Muscle of leg (tissue), 16 donors: Measurements from ENCODE around the gene PMS1. TPM values are rescaled to one million over a fixed set of nuclear protein-coding genes. Genes with fewer than 3 reads are reported as not detected.
"Not testable (repeated sequence)": the region's sequence is repeated elsewhere in the genome, so short reads cannot be mapped to it uniquely, and the experiment has no call there.

Experiments used
- DNase-seq: peaks from one replicate; pipeline ENCODE4 v3.0.0; 2013
- H3K27ac ChIP-seq: one replicate; pipeline ENCODE4 v1.5.1; 2013; ENCODE audit warnings: mild to moderate bottlenecking, low read length, control low read depth
- H3K27me3 ChIP-seq: one replicate; pipeline ENCODE4 v1.6.1; 2013; ENCODE audit warnings: low read length; ENCODE audit not compliant: control insufficient read depth, insufficient read depth
- H3K36me3 ChIP-seq: one replicate; pipeline ENCODE4 v1.6.1; 2013; ENCODE audit warnings: low read length; ENCODE audit not compliant: control insufficient read depth, insufficient read depth
- H3K4me1 ChIP-seq: one replicate; pipeline ENCODE4 v1.6.1; 2013; ENCODE audit warnings: low read length; ENCODE audit not compliant: control insufficient read depth, insufficient read depth
- H3K4me3 ChIP-seq: one replicate; pipeline ENCODE4 v1.5.1; 2013; ENCODE audit warnings: low read length, control low read depth
- H3K9me3 ChIP-seq: replicated peaks from 2 replicates; pipeline ENCODE4 v1.6.1; 2013; ENCODE audit warnings: low read depth, low read length; ENCODE audit not compliant: control insufficient read depth
- WGBS: methylation state at CpG from one replicate; pipeline ENCODE4 v1.1.5; 2013; ENCODE audit warnings: missing lambda C conversion rate; ENCODE audit not compliant: insufficient coverage; 5-methylcytosine and 5-hydroxymethylcytosine counted together
- long read RNA-seq, 11 donors: transcript quantifications; one replicate each; lab custom pipeline, GENCODE V29; 2026
- polyA plus RNA-seq, 8 donors: library from polyadenylated mRNA; unstranded; fragments of 120-200 nt; gene quantifications; one replicate each; pipeline versions ENCODE4 v1.2.1 to v1.2.3, GENCODE V29; 2013; ENCODE audit warnings: inconsistent platforms in 1 of 8, low replicate concordance in 1 of 8; ENCODE audit not compliant: insufficient read length in 8 of 8, insufficient read depth in 1 of 8
- total RNA-seq: library from RNA; stranded (reverse); fragments of 120-200 nt; gene quantifications from one replicate; pipeline ENCODE4 v1.2.4, GENCODE V29; 2013

PMS1 gene
- 26.1 TPM for total RNA-seq
- polyA plus RNA-seq = 10 to 100 TPM; 21.6 to 33.3 (median 25.2) TPM
- long read RNA-seq, donor 1, partial matches to known transcripts = 0 of 2 reads
- long read RNA-seq, donor 1, other reads (novel, unspliced or antisense) = 0 of 2 reads
- long read RNA-seq, donor 2 = 0 reads
- long read RNA-seq, donor 3, partial matches to known transcripts = 0 of 5 reads
- long read RNA-seq, donor 3, other reads (novel, unspliced or antisense) = 0 of 5 reads
- long read RNA-seq, donor 4, partial matches to known transcripts = 0 of 2 reads
- long read RNA-seq, donor 4, other reads (novel, unspliced or antisense) = 0 of 2 reads
- long read RNA-seq, donor 5, transcript PMS1-213 (13 exons, 3,225 nt) = major isoform, 9 of 12 reads
- long read RNA-seq, donor 5, partial matches to known transcripts = 0 of 12 reads
- long read RNA-seq, donor 5, other reads (novel, unspliced or antisense) = 0 of 12 reads
- long read RNA-seq, donor 6, partial matches to known transcripts = 0 of 7 reads
- long read RNA-seq, donor 6, other reads (novel, unspliced or antisense) = 0 of 7 reads
- long read RNA-seq, donor 7, partial matches to known transcripts = 0 of 6 reads
- long read RNA-seq, donor 7, other reads (novel, unspliced or antisense) = 0 of 6 reads
- long read RNA-seq, donor 8, partial matches to known transcripts = 0 of 5 reads
- long read RNA-seq, donor 8, other reads (novel, unspliced or antisense) = 0 of 5 reads
- long read RNA-seq, donor 9 = 0 reads
- long read RNA-seq, donor 10, partial matches to known transcripts = 9 of 93 reads
- long read RNA-seq, donor 10, other reads (novel, unspliced or antisense) = 80 of 93 reads
- long read RNA-seq, donor 11, partial matches to known transcripts = 0 of 3 reads
- long read RNA-seq, donor 11, other reads (novel, unspliced or antisense) = 0 of 3 reads

DNA sequence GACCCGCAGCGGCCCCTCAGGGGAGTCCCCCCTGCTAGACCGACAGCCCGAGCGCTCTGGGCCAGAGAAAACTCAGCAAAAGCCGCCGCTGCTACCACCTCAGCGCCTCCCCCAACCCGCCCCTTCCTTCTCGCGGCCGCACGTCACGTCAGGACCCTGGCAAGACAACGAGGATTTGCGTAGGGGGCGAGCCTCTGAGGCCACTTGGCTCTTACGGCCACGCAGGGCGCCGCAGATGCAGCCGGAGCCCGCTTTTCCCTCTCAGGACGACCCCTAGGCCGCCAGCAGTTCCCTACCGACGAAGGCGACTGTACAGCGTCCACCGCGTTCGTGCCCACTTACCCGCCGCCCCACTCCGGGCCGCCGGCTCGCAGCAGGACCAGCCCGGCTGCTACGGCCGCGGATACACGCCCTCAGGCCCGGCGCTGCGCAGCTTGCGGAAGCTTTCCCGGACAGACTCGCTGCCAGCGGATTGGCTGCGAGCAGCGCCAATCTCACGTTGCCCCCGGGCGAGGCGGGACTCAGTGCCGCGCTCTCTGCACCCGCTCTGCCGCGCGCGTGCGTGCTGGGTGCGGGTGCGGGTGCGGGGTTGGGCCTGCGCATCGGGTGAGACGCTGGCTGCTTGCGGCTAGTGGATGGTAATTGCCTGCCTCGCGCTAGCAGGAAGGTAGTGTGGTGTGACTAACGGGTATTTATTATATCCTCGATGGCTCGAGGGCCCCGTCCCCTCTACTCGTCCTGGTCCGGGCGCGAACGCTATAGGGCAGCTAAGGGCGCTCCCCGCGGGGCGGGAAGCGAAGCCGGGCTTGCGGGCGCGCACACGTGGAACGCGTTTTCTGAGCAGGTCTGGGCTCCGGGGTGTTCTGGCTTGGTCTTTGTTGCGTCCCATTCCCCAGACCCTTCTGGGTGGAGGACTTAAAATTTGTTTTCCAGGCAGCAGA is at the start of gene PMS1, which contains the start of gene ORMDL1:
PMS1 (plus strand) TSS at position 524 of the 941 bp plus-strand sequence. CDS start 7,360 bp downstream, outside the sequence.
ORMDL1 (minus strand) TSS at position 413 of the 941 bp plus-strand sequence. CDS start 1,744 bp downstream, outside the sequence.
- peaks cover 2% of the 10 kb centered on the region for H3K4me1 ChIP-seq
- no peaks in the 10 kb centered on the region for H3K27me3 ChIP-seq
- H3K36me3 ChIP-seq = peaks cover 16% of the 10 kb centered on the region
- peak; percentile 99 for DNase-seq
- H3K27ac ChIP-seq = peak within 1 kb of the TSS; percentile 96
- WGBS = under 1% methylated on average over 95 of the region's 96 CpGs
- no peaks in the 10 kb centered on the region for H3K9me3 ChIP-seq
- H3K4me3 ChIP-seq = peak within 1 kb of the TSS; percentile 83

- Histone ChIP-seq H3K9me3 (no peaks in the 10 kb centered on the region), H3K4me1 (no peaks in the 10 kb centered on the region), H3K27me3 (no peaks in the 10 kb centered on the region), H3K36me3 (peaks cover 25% of the 10 kb centered on the region), H3K27ac (no peak overlapping the region), H3K4me3 (no peak overlapping the region)
- peak; percentile 23 for DNase-seq
- 97% methylated on average over 4 of the region's 10 CpGs for WGBS
Measured at GRCh38 chr2:189751080-189751658, 33.1 kb upstream of the PMS1 start.

DNA sequence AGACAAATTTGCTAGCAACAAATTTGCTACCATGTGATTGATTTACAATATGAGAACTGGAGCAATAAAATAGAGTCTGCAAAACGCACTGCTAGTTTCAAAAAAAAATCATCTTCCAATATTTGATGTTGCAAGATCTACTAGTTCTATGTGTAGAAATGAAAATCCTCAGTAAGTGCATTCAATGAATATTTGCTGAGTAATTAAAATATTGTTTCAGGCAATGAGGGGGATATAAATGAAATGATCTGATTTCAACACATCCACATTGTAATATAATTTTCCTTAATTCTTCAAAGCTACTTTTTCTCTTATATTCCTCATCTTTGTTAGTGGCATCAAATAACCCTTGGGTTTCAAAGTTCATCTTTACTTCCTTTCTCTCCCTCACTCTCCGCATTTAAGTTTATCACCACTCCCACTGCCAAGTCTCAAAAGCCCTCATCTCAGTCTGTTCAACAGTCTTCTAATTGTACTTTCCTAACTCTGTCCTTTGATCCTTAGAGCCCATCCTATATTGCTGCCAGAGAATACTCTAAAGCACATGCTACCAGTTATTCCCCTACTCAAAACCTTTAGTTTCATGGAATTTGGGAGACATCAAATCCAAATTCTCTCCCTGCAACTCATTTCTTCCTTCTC is 27.8 kb upstream of the PMS1 start:
- no peak for DNase-seq
- 50% methylated on average over 1 of the region's 2 CpGs for WGBS
- Histone ChIP-seq H3K4me3 (no peak overlapping the region), H3K27me3 (no peaks in the 10 kb centered on the region), H3K9me3 (no peaks in the 10 kb centered on the region), H3K4me1 (no peaks in the 10 kb centered on the region), H3K27ac (no peak overlapping the region), H3K36me3 (peaks cover 11% of the 10 kb centered on the region)

GRCh38 chr2:189760154-189760553 is 24.1 kb upstream of the PMS1 start:
- not testable (repeated sequence) for H3K4me1 ChIP-seq, DNase-seq, H3K4me3 ChIP-seq, H3K36me3 ChIP-seq, H3K9me3 ChIP-seq, H3K27me3 ChIP-seq, H3K27ac ChIP-seq
- WGBS = 89% methylated on average over 3 of the region's 19 CpGs

DNA sequence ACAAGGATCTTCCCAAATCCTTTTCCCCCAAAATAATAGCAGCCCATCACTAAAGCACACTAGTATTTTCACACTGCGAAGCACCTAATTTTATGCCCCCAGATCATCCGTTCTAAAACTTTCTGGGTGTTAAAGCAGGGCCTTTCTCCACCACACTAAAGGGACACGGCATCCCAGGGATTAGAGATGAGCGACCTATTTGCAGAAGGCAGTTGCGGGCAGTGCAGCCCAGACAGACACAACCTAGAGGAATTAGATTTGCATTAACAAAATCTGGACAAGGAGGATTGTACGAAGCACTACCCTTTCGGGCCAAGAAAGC is 22.1 kb upstream of the PMS1 start:
- WGBS = 0% methylated on average over 7 of the region's 7 CpGs
- peak overlapping the region; percentile 94 for H3K27ac ChIP-seq
- peak overlapping the region; percentile 93 for H3K4me3 ChIP-seq

GRCh38 chr2:189762551-189763298 is 21.5 kb upstream of the PMS1 start, which contains the start of gene OSGEPL1:
OSGEPL1 (minus strand) TSS chr2:189762792; CDS start chr2:189761640, 1,152 bp downstream.
- peak; percentile 98 for DNase-seq
- H3K36me3 ChIP-seq = peaks cover 2% of the 10 kb centered on the region
- H3K4me3 ChIP-seq = peak within 1 kb of the TSS; percentile 93
- no peaks in the 10 kb centered on the region for H3K9me3 ChIP-seq
- H3K4me1 ChIP-seq = peaks cover 2% of the 10 kb centered on the region
- H3K27ac ChIP-seq = peak within 1 kb of the TSS; percentile 94
- under 1% methylated on average over 21 of the region's 33 CpGs for WGBS
- H3K27me3 ChIP-seq = no peaks in the 10 kb centered on the region

More for the DNA sequence above, 22.1 kb upstream of the PMS1 start:
- DNase-seq = no peak
- H3K4me1 ChIP-seq = peaks cover 2% of the 10 kb centered on the region
- H3K27me3 ChIP-seq = no peaks in the 10 kb centered on the region
- no peaks in the 10 kb centered on the region for H3K9me3 ChIP-seq
- H3K36me3 ChIP-seq = peaks cover 3% of the 10 kb centered on the region

GRCh38 chr2:189763908-189764661 is 20.2 kb upstream of the PMS1 start:
- H3K4me3 ChIP-seq = no peak overlapping the region

More at GRCh38 chr2:189763908-189764661, 20.2 kb upstream of the PMS1 start:
- Histone ChIP-seq H3K27ac (no peak overlapping the region), H3K27me3 (no peaks in the 10 kb centered on the region), H3K36me3 (no peaks in the 10 kb centered on the region), H3K9me3 (no peaks in the 10 kb centered on the region), H3K4me1 (peaks cover 2% of the 10 kb centered on the region)
- peak; percentile 54 for DNase-seq
- 80% methylated on average over 1 of the region's 4 CpGs for WGBS
